ENCODE data around the gene MED22.

DNA sequence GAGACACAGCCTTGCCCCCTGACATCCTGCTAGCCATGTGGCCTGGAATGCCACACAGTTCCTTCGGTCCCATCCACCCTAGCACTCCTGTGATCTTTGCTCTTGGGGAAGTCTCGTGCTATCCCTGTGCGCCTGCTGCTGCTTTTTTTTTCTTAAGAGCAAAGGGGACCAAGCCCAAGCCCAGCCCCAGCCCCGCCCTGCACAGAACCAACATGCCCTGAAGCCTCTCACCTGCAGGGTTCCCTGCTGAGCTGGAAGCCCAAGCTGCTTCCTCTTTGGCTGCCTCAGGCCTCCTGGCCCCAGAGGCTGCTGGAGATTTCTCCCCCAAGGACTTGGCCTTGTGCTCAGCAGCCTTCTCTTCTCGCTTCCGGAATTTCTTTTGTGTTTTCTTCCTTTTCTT lies 13.8 kb downstream of the MED22 start:
- TF ChIP-seq TCF4 (CRISPR knock-in tag; IDR thresholded peaks at IDR 0.05; ENCODE audit: borderline replicate concordance) (no peak), RARB (CRISPR knock-in tag; IDR thresholded peaks at IDR 0.05) (no peak), ISL1 (CRISPR knock-in tag; IDR thresholded peaks at IDR 0.05) (no peak), TOX (CRISPR knock-in tag; IDR thresholded peaks at IDR 0.05; ENCODE audit: borderline replicate concordance) (no peak), OSR1 (CRISPR knock-in tag; IDR thresholded peaks at IDR 0.05) (no peak), CSDC2 (CRISPR knock-in tag; IDR thresholded peaks at IDR 0.05) (no peak), ARNTL (CRISPR knock-in tag; IDR thresholded peaks at IDR 0.05; ENCODE audit: borderline replicate concordance, low read depth) (no peak), ZNF565 (CRISPR knock-in tag; conservative IDR thresholded peaks at IDR 0.05; ENCODE audit: low read depth) (no peak), PPARA (CRISPR knock-in tag; IDR thresholded peaks at IDR 0.05; ENCODE audit: borderline replicate concordance) (no peak), ZNF70 (CRISPR knock-in tag; IDR thresholded peaks at IDR 0.05) (no peak)
- TF ChIP-seq, protein P1, sequence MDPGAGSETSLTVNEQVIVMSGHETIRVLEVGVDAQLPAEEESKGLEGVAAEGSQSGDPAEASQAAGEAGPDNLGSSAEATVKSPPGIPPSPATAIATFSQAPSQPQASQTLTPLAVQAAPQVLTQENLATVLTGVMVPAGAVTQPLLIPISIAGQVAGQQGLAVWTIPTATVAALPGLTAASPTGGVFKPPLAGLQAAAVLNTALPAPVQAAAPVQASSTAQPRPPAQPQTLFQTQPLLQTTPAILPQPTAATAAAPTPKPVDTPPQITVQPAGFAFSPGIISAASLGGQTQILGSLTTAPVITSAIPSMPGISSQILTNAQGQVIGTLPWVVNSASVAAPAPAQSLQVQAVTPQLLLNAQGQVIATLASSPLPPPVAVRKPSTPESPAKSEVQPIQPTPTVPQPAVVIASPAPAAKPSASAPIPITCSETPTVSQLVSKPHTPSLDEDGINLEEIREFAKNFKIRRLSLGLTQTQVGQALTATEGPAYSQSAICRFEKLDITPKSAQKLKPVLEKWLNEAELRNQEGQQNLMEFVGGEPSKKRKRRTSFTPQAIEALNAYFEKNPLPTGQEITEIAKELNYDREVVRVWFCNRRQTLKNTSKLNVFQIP (CRISPR knock-in tag; IDR thresholded peaks at IDR 0.05; ENCODE audit: borderline replicate concordance, low read depth) = no peak
- TF ChIP-seq, protein P2, sequence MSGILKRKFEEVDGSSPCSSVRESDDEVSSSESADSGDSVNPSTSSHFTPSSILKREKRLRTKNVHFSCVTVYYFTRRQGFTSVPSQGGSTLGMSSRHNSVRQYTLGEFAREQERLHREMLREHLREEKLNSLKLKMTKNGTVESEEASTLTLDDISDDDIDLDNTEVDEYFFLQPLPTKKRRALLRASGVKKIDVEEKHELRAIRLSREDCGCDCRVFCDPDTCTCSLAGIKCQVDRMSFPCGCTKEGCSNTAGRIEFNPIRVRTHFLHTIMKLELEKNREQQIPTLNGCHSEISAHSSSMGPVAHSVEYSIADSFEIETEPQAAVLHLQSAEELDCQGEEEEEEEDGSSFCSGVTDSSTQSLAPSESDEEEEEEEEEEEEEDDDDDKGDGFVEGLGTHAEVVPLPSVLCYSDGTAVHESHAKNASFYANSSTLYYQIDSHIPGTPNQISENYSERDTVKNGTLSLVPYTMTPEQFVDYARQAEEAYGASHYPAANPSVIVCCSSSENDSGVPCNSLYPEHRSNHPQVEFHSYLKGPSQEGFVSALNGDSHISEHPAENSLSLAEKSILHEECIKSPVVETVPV (CRISPR knock-in tag; IDR thresholded peaks at IDR 0.05) = no peak
- TF ChIP-seq, protein P3, sequence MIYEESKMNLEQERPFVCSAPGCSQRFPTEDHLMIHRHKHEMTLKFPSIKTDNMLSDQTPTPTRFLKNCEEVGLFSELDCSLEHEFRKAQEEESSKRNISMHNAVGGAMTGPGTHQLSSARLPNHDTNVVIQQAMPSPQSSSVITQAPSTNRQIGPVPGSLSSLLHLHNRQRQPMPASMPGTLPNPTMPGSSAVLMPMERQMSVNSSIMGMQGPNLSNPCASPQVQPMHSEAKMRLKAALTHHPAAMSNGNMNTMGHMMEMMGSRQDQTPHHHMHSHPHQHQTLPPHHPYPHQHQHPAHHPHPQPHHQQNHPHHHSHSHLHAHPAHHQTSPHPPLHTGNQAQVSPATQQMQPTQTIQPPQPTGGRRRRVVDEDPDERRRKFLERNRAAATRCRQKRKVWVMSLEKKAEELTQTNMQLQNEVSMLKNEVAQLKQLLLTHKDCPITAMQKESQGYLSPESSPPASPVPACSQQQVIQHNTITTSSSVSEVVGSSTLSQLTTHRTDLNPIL (CRISPR knock-in tag; IDR thresholded peaks at IDR 0.05; ENCODE audit: low read depth) = no peak
- TF ChIP-seq, protein P4, sequence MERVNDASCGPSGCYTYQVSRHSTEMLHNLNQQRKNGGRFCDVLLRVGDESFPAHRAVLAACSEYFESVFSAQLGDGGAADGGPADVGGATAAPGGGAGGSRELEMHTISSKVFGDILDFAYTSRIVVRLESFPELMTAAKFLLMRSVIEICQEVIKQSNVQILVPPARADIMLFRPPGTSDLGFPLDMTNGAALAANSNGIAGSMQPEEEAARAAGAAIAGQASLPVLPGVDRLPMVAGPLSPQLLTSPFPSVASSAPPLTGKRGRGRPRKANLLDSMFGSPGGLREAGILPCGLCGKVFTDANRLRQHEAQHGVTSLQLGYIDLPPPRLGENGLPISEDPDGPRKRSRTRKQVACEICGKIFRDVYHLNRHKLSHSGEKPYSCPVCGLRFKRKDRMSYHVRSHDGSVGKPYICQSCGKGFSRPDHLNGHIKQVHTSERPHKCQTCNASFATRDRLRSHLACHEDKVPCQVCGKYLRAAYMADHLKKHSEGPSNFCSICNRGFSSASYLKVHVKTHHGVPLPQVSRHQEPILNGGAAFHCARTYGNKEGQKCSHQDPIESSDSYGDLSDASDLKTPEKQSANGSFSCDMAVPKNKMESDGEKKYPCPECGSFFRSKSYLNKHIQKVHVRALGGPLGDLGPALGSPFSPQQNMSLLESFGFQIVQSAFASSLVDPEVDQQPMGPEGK (CRISPR knock-in tag; IDR thresholded peaks at IDR 0.05; ENCODE audit: borderline replicate concordance) = no peak
